H9 (cell line): ENCODE measurements around the gene TAS2R8. TPM values are rescaled to one million over a fixed set of nuclear protein-coding genes. Genes with fewer than 3 reads are reported as not detected.

Experiments used
- DNase-seq: peaks from one replicate; pipeline ENCODE4 v3.0.0-alpha.2; 2017
- H2AFZ ChIP-seq: one replicate; pipeline ENCODE4 v1.6.1; 2013; ENCODE audit warnings: mild to moderate bottlenecking, low read length, control low read depth, moderate library complexity
- H2AK5ac ChIP-seq: 2 replicates; pipeline ENCODE4 v1.6.1; 2013; ENCODE audit warnings: low read length, control low read depth, mixed read lengths; ENCODE audit not compliant: insufficient read length
- H2BK120ac ChIP-seq: one replicate; pipeline ENCODE4 v1.6.1; 2013; ENCODE audit warnings: low read depth, mild to moderate bottlenecking, low read length, control low read depth, inconsistent platforms; ENCODE audit not compliant: poor library complexity, severe bottlenecking
- H2BK12ac ChIP-seq: 2 replicates; pipeline ENCODE4 v1.6.1; 2013; ENCODE audit warnings: low read length, control low read depth, mixed read lengths, low read depth; ENCODE audit not compliant: insufficient read length
- H2BK15ac ChIP-seq: 2 replicates; pipeline ENCODE4 v1.6.1; 2013; ENCODE audit warnings: low read depth, low read length, control low read depth
- H2BK20ac ChIP-seq: one replicate; pipeline ENCODE4 v1.6.1; 2013; ENCODE audit warnings: low read depth, mild to moderate bottlenecking, low read length, control low read depth, inconsistent platforms; ENCODE audit not compliant: poor library complexity, severe bottlenecking
- H2BK5ac ChIP-seq: 2 replicates; pipeline ENCODE4 v1.6.1; 2013; ENCODE audit warnings: low read length, control low read depth, mixed read lengths; ENCODE audit not compliant: insufficient read length
- H3K14ac ChIP-seq: 2 replicates; pipeline ENCODE4 v1.6.1; 2013; ENCODE audit warnings: low read length, control low read depth; ENCODE audit not compliant: insufficient read depth
- H3K18ac ChIP-seq: 2 replicates; pipeline ENCODE4 v1.6.1; 2013; ENCODE audit warnings: low read depth, mild to moderate bottlenecking, mixed read lengths, low read length, control low read depth; ENCODE audit not compliant: insufficient read length
- H3K23ac ChIP-seq: 2 replicates; pipeline ENCODE4 v1.6.1; 2013; ENCODE audit warnings: low read length, control low read depth, mixed read lengths, low read depth; ENCODE audit not compliant: insufficient read length
- H3K23me2 ChIP-seq: 2 replicates; pipeline ENCODE4 v1.6.1; 2013; ENCODE audit warnings: low read depth, mild to moderate bottlenecking, mixed read lengths, low read length, control low read depth; ENCODE audit not compliant: insufficient read length, poor library complexity, severe bottlenecking
- H3K27ac ChIP-seq: 2 replicates; pipeline ENCODE4 v1.5.1; 2013; ENCODE audit warnings: low read length, control low read depth, mixed read lengths, low read depth; ENCODE audit not compliant: insufficient read length
- H3K27me3 ChIP-seq: 2 replicates; pipeline ENCODE4 v1.6.1; 2013; ENCODE audit warnings: low read length, control low read depth, inconsistent platforms; ENCODE audit not compliant: insufficient read depth
- H3K4ac ChIP-seq: 2 replicates; pipeline ENCODE4 v1.6.1; 2013; ENCODE audit warnings: low read depth, mild to moderate bottlenecking, control low read depth, inconsistent platforms, low read length, moderate library complexity
- H3K4me1 ChIP-seq: 2 replicates; pipeline ENCODE4 v1.6.1; 2013; ENCODE audit warnings: low read length, control low read depth, inconsistent platforms; ENCODE audit not compliant: insufficient read depth
- H3K4me2 ChIP-seq: 2 replicates; pipeline ENCODE4 v1.6.1; 2013; ENCODE audit warnings: low read length, control low read depth, mixed read lengths; ENCODE audit not compliant: insufficient read length, insufficient read depth
- H3K56ac ChIP-seq: 2 replicates; pipeline ENCODE4 v1.6.1; 2013; ENCODE audit warnings: low read depth, mild to moderate bottlenecking, mixed read lengths, low read length, control low read depth; ENCODE audit not compliant: insufficient read length
- H3K79me1 ChIP-seq: 2 replicates; pipeline ENCODE4 v1.6.1; 2013; ENCODE audit warnings: low read depth, mild to moderate bottlenecking, moderate library complexity, low read length, control low read depth, inconsistent platforms; ENCODE audit not compliant: insufficient read depth, poor library complexity, severe bottlenecking
- H3K79me2 ChIP-seq: 2 replicates; pipeline ENCODE4 v1.6.1; 2013; ENCODE audit warnings: low read length, control low read depth, inconsistent platforms; ENCODE audit not compliant: insufficient read depth
- H3K9ac ChIP-seq: 2 replicates; pipeline ENCODE4 v1.6.1; 2013; ENCODE audit warnings: low read length, control low read depth, mixed read lengths; ENCODE audit not compliant: insufficient read length; ENCODE audit errors: extremely low read depth
- H3K9me3 ChIP-seq: one replicate; pipeline ENCODE4 v1.6.1; 2013; ENCODE audit warnings: low read depth, low read length, inconsistent platforms; ENCODE audit not compliant: control insufficient read depth
- H3T11ph ChIP-seq: one replicate; pipeline ENCODE4 v1.6.1; 2013; ENCODE audit warnings: mild to moderate bottlenecking, low read length, control low read depth, inconsistent platforms
- H4K20me1 ChIP-seq: one replicate; pipeline ENCODE4 v1.6.1; 2013; ENCODE audit not compliant: control insufficient read depth, insufficient read length, insufficient read depth
- H4K5ac ChIP-seq: 2 replicates; pipeline ENCODE4 v1.6.1; 2013; ENCODE audit warnings: low read depth, mild to moderate bottlenecking, mixed read lengths, low read length, control low read depth; ENCODE audit not compliant: insufficient read length
- H4K8ac ChIP-seq: replicated peaks from 2 replicates; pipeline ENCODE4 v1.6.1; 2013; ENCODE audit warnings: low read length, control low read depth, mixed read lengths, low read depth; ENCODE audit not compliant: insufficient read length
- H4K91ac ChIP-seq: 2 replicates; pipeline ENCODE4 v1.6.1; 2013; ENCODE audit warnings: low read depth, mild to moderate bottlenecking, moderate library complexity, mixed read lengths, low read length, control low read depth; ENCODE audit not compliant: insufficient read length
- H3K27ac Mint-ChIP-seq, 3 experiments: 2 replicates in 2 of 3; 3 replicates in 1 of 3; pipeline ENCODE4 v1.8.0; 2020 to 2021; ENCODE audit warnings: mixed read lengths in 3 of 3, mild to moderate bottlenecking in 1 of 3, moderate library complexity in 1 of 3
- H3K27me3 Mint-ChIP-seq: 2 replicates; pipeline ENCODE4 v1.8.0; 2021; ENCODE audit warnings: low read depth, mild to moderate bottlenecking, moderate library complexity, mixed read lengths
- H3K36me3 Mint-ChIP-seq, 3 experiments: 2 replicates in 2 of 3; 3 replicates in 1 of 3; pipeline ENCODE4 v1.8.0; 2020 to 2021; ENCODE audit warnings: low read depth in 3 of 3, mixed read lengths in 3 of 3; ENCODE audit not compliant: insufficient read depth in 1 of 3
- H3K4me1 Mint-ChIP-seq, 2 experiments: 2 replicates each; pipeline ENCODE4 v1.8.0; 2020; ENCODE audit warnings: mixed read lengths in 2 of 2
- H3K4me3 Mint-ChIP-seq, 2 experiments: 2 replicates in 1 of 2; 3 replicates in 1 of 2; pipeline ENCODE4 v1.8.0; 2020 to 2021; ENCODE audit warnings: mild to moderate bottlenecking in 2 of 2, mixed read lengths in 2 of 2, moderate library complexity in 1 of 2
- H3K9me3 Mint-ChIP-seq, 2 experiments: 2 replicates in 1 of 2; 3 replicates in 1 of 2; pipeline ENCODE4 v1.8.0; 2020; ENCODE audit warnings: mild to moderate bottlenecking in 2 of 2, mixed read lengths in 2 of 2, moderate library complexity in 1 of 2
- CTCF ChIP-seq: fragments of 200-600 bp; sonication (generic); conservative IDR thresholded peaks from 3 replicates; pipeline ENCODE4 v1.8.0; 2021; ENCODE audit warnings: antibody characterized with exemption, mild to moderate bottlenecking
- WGBS: extraction: QIAGEN DNeasy Blood & Tissue Kit; methylation state at CpG from one replicate; pipeline ENCODE4 v1.1.7; 2013; ENCODE audit warnings: missing lambda C conversion rate, low lambda C conversion rate, mixed read lengths; ENCODE audit not compliant: insufficient read length; ENCODE audit errors: extremely low coverage; 5-methylcytosine and 5-hydroxymethylcytosine counted together
- total RNA-seq: library from RNA; stranded (reverse); gene quantifications from 2 replicates; pipeline ENCODE4 v1.2.1, GENCODE V29; 2021

TAS2R8 gene
- total RNA-seq, 1 experiment from 2014 or later: not detected

DNA sequence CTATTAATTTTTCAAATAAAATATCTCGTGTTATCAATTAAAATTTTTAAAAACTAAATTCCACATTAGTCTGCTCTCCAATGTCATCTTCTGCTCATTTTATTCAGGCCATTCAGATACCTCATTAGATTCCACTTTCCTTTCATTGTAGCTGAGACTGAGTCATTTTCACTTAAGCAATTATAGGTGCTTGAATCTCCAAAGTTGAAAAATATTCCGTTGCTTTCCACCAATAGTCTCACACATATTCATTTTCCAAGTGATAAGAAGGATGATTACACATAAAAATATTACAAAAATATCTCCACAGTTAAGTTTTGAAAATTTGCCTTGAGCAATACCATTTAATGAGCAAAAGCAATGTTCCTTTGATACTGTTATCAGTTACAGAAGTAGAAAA is 47.4 kb downstream of the TAS2R8 start:
- Mint-ChIP-seq H3K27ac (no peak overlapping the region), H3K4me3 (no peak overlapping the region), H3K4me1 (no peaks in the 10 kb centered on the region), H3K9me3 (peaks cover 19 to 21% of the 10 kb centered on the region in 2 experiments), H3K27me3 (peaks cover 5% of the 10 kb centered on the region), H3K36me3 (peaks cover 10 to 12% (median 12%) of the 10 kb centered on the region in 3 experiments)
- TF ChIP-seq CTCF: no peak
- Histone ChIP-seq H3K4ac (no peak overlapping the region), H3K9me3 (no peaks in the 10 kb centered on the region), H3K23me2 (no peaks in the 10 kb centered on the region), H3K9ac (no peak overlapping the region), H3T11ph (no peak overlapping the region), H3K56ac (no peak overlapping the region), H3K27ac (no peak overlapping the region), H4K91ac (no peak overlapping the region), H4K5ac (no peak overlapping the region), H3K18ac (no peak overlapping the region), H3K79me1 (no peaks in the 10 kb centered on the region), H3K23ac (no peak overlapping the region), H2BK5ac (no peak overlapping the region), H3K27me3 (no peaks in the 10 kb centered on the region), H3K79me2 (no peaks in the 10 kb centered on the region), H4K8ac (no peak overlapping the region), H2AFZ (no peak overlapping the region), H2AK5ac (no peak overlapping the region), H2BK12ac (no peak overlapping the region), H3K14ac (no peak overlapping the region), H4K20me1 (no peaks in the 10 kb centered on the region), H2BK120ac (no peak overlapping the region), H3K4me1 (no peaks in the 10 kb centered on the region), H2BK15ac (no peak overlapping the region), H3K4me2 (no peak overlapping the region), H2BK20ac (no peak overlapping the region)
- 100% methylated on average over 1 of the region's 2 CpGs for whole genome bisulfite sequencing
- no peak for DNase-seq
